Right ventricle myocardium superior (tissue), 1 donor: ENCODE data around the gene LAYN. TPM values are rescaled to one million over a fixed set of nuclear protein-coding genes. Genes with fewer than 3 reads are reported as not detected.
A peak's percentile ranks its signal among the peaks of the same experiment; 100 is the strongest.

Experiments used
- ATAC-seq: fragments of 200-7000 bp; cut with Tn5 transposase; one replicate; pipeline ENCODE4 v1.9.1; 2020; ENCODE audit warnings: mild to moderate bottlenecking; ENCODE audit not compliant: poor library complexity
- DNase-seq: peaks from one replicate; pipeline ENCODE4 v3.0.0-alpha.2; 2020
- intact Hi-C: fragments of 100-400 bp; cut with DNase I; formaldehyde crosslinking; loops from one replicate; pipeline ENCODE4 v1.11.2; 2022
- long read RNA-seq: library from polyadenylated mRNA; unstranded; transcript quantifications from one replicate; pipeline ENCODE4 v2.0.0, GENCODE V29; 2021
- total RNA-seq: library from RNA; stranded (reverse); fragmentation: NEBNext Ultra II Directional; extraction: Animal tissue kit (Norgen Biotek cat#: 25700); gene quantifications from one replicate; pipeline ENCODE4 v1.2.1, GENCODE V29; 2021
- donor health status: DM: no; HTN: yes; CAD: no; lungs with severe emphysema.

LAYN gene, protein sequence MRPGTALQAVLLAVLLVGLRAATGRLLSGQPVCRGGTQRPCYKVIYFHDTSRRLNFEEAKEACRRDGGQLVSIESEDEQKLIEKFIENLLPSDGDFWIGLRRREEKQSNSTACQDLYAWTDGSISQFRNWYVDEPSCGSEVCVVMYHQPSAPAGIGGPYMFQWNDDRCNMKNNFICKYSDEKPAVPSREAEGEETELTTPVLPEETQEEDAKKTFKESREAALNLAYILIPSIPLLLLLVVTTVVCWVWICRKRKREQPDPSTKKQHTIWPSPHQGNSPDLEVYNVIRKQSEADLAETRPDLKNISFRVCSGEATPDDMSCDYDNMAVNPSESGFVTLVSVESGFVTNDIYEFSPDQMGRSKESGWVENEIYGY
- total RNA-seq = 3.0 TPM
- long read RNA-seq, transcript LAYN-201 (7 exons, 2,066 nt) = major isoform, 7 of 10 reads
- long read RNA-seq, partial matches to known transcripts = 0 of 10 reads
- long read RNA-seq, other reads (novel, unspliced or antisense) = 2 of 10 reads

DNA sequence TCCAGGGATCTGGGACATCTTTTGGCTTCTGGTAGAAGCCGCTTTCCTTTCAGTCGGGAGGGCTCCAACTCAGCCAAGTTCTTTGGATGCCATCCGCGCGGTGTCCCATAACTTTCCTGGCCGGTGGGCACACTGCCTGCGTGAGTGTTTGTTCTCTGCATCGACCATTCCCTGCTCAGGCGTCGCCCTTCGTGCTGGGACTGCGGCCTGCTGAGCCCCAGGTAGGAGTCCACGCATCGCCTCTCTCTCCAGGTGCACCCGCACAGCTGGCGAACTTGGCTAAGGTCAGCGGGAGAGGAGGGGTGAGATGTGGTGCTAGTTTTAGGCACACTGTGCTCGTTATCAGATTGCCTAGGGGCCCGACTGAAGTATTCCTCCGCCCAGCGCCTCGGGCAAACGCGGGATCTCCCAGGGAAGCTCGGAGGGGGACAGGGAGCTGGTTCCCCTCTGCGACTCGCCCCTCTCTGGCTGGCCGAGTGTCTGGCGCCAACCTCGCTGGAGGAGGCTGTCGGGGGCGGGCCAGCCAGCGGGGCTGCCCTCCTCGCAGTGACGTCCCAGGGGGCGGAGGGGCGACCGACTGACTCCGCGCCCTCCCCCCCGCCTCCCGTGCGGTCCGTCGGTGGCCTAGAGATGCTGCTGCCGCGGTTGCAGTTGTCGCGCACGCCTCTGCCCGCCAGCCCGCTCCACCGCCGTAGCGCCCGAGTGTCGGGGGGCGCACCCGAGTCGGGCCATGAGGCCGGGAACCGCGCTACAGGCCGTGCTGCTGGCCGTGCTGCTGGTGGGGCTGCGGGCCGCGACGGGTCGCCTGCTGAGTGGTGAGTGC lies at the start of gene LAYN:
TSS of gene LAYN (plus strand) at position 607 of the 823 bp plus-strand sequence. CDS start at position 731, 124 bp downstream.
- ATAC-seq (peak; percentile 52), DNase-seq (peak; percentile 64)
- intact Hi-C loops = no loop called here

- DNase-seq (no peak), ATAC-seq (no peak)
- intact Hi-C loops = no loop called here
Observed at GRCh38 chr11:111494040-111494439, 46.5 kb upstream of the LAYN start.

GRCh38 chr11:111499483-111499882 lies 41.0 kb upstream of the LAYN start:
- DNase-seq (no peak), ATAC-seq (no peak)
- intact Hi-C loops = no loop called here

GRCh38 chr11:111500481-111500880 lies 40.0 kb upstream of the LAYN start:
- ATAC-seq = no peak
- intact Hi-C loops = no loop called here
- DNase-seq = no peak

- DNase-seq (no peak), ATAC-seq (no peak)
- intact Hi-C loops = no loop called here
Observed at GRCh38 chr11:111502611-111503010, 37.9 kb upstream of the LAYN start.

DNA sequence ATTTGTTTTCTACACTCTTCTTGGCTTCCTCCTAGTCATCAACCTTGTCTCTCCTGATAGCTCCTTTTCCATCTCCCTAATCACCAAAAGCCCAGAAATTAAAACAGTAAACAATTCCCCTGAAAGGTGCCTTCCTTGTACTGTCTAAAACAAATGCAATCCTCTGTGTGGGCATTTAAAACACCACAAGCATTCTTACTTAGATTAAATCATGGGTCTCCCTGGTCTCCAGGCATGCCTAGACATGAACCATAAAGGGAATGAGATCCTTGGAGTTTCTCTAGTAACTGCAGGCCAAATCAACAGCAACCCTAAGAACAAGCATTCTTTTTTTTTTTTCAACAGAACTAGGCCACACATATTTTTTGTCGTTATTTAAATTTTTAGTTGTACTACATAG lies 30.2 kb upstream of the LAYN start:
- no peak for ATAC-seq

DNA sequence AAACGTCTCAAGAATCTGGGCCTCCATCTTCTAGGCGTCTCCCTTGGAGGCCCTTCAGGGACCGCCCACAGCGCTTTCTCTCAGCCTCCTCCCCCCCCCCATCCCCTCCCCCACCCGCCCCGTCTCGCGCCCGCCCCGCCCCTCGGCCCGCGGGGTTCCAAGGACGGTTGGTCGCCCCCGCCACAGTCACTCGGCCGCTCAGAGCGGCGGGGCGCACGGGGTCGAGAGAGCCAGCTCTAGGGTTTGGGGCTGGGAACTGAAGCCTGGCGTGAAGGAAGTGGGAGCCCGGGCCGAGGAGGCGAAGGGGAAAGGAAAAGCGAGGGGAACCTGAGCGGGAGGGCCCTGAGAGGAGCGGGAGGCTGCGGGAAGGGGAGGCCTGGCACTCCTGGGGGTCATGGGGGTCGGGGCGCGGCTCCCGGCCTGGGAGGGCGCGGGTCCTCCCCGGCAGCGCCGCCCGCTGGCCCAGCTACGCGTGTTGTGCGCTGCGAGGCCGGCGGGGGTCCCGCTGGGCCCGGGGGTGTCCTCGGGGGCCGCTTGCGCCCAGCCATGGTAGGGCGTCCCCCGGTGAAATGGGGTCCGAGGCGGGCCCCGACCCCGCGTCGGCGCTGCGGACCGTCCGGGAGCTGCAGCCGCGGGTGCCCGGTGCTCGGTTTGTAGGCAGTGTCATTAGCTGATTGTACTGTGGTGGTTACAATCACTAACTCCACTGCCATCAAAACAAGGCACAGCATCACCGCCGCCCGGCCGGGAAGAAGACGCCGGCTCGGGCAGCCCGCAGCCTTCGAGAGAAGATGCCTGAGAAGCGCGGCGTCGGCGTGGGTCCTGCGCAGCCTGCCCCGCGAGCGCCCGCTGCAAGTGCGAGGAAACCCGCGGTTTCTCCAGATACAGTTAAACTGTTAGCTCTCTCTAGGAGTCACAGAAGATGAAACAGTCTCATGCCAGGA lies 28.0 kb upstream of the LAYN start, which contains the start of gene BTG4:
TSS of gene BTG4 (minus strand) at position 91 of the 944 bp plus-strand sequence. CDS start 13,610 bp downstream, outside the sequence.
- ATAC-seq = peak; percentile 34
- intact Hi-C loops = no loop called here
- DNase-seq = no peak

More for the DNA sequence above, 30.2 kb upstream of the LAYN start:
- intact Hi-C loops = no loop called here
- DNase-seq = no peak

DNA sequence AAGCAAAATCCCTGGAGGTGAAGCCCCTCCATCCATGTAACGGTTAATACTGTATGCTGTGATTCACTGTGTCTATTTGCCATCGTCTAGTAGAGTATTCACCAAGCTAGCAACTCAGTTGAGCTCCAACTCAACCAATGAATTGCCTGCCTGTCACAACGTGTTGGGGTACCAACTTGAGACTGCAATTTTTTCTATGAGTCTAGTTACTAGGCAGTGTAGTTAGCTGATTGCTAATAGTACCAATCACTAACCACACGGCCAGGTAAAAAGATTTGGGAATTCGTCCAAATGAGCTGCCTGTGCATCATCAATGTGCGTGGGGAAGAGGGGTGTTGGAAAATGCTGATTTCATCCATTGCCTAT lies 27.3 kb upstream of the LAYN start:
- no peak for ATAC-seq
- intact Hi-C loops = no loop called here
- no peak for DNase-seq

DNA sequence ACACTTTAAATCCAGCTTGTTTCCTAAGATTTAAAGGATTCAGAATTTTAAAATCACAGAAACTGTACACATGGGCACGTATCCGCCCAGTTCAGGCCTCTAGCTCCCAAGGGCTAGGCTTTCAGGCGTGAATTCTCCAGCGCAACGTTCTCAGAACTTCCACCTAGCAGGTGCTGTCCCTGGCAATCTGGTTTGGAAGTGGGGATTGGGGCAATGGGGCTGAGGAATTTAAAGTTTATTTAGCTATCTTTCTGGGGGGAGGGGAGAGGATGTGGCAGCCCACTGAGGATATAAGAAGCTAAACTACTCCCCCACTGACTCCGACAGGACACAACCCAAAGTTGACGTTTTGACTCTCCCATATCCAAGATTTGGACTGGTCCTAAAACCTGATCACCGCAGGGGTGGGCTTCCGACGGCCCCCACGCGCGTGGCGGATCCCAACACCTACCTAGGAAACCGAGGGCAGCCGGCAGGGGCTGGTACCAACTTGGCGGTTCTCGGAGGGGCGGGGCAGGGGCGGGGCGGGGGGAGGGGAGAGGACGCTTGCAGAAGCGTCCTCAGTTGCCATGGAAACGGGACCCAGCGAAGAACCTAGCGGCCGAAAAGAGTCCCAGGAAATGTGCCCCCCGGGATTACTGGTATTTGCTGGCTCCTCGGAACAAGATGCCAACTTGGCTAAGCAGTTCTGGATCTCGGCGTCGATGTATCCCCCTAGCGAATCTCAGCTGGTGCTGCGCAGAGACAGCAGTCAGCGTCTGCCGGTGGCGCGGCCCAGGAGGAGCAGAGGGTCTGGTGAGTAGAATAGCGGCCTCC lies 26.1 kb upstream of the LAYN start, which contains the start of gene HOATZ:
TSS of gene HOATZ (plus strand) at position 563 of the 816 bp plus-strand sequence. CDS start at position 570, 7 bp downstream.
- no peak for ATAC-seq
- DNase-seq = no peak
- intact Hi-C loops = no loop called here

GRCh38 chr11:111515591-111515990 lies 24.9 kb upstream of the LAYN start:
- intact Hi-C loops = no loop called here
- DNase-seq (no peak), ATAC-seq (no peak)

DNA sequence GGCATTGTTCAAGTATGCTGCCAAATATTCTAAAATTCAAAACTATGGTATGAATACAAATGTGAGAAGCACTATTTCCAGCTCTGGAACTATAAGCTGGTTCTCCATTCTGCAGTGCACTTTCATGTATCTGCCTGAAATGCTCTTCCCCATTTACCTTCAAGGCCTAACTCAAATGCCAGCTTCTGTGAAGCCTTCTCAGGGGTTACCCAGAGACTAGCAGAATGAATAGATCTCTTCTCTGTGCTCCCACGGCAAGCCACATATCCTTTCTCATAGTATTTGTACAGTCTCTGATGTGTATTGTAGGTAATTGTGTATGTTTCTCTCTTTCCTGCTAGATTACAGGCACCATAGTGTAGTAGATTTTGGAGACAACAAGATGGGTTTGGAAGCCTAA lies 21.9 kb upstream of the LAYN start:
- intact Hi-C loops = no loop called here
- ATAC-seq = no peak
- no peak for DNase-seq

DNA sequence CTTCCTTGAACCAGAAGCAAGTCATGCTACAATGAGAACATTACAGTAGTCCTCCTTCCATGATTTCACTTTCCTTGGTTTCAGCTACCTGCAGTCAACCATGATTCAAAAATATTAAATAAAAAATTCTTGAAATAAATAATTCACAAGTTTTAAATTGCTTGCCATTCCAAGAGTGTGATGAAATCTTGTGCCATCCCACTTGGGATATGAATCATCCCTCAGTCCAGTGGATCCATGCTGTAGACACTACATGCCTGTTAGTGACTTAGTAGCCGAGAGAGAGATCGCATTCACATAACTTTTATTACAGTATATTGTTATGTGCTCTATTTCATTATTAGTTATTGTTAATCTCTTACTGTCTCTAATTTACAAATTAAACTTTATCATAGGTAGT lies 20.0 kb upstream of the LAYN start:
- no peak for DNase-seq
- intact Hi-C loops = no loop called here
- ATAC-seq = no peak

- intact Hi-C loops = no loop called here
- no peak for ATAC-seq
- DNase-seq = no peak
Observed at GRCh38 chr11:111521135-111521534, 19.4 kb upstream of the LAYN start.

GRCh38 chr11:111522426-111522825 lies 18.1 kb upstream of the LAYN start:
- intact Hi-C loops = no loop called here
- ATAC-seq (no peak), DNase-seq (no peak)

GRCh38 chr11:111523343-111523742 lies 17.2 kb upstream of the LAYN start:
- intact Hi-C loops = no loop called here
- no peak for DNase-seq
- ATAC-seq = no peak

- ATAC-seq (no peak), DNase-seq (no peak)
- intact Hi-C loops = no loop called here
Observed at GRCh38 chr11:111524056-111524455, 16.5 kb upstream of the LAYN start.

DNA sequence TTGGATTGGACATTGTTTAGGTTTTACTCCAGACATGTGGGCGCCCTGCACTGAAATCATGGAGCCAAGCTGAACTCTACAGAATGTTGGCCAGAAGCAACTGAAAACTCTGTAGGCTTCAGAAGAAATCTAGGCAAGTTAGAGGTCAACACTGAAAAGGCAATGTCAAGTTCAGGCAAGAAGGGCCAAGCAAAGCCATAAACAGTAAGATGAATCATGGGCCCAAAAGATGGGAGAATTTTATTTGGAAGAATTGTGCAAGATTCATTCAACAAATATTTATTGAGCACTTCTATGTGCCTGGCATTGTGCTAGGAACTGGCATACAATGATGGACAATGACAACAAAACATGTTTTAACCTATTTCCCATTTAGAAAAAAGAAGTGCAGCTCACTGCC lies 15.1 kb upstream of the LAYN start:
- ATAC-seq = no peak
- intact Hi-C loops = no loop called here
- no peak for DNase-seq

- intact Hi-C loops = no loop called here
- ATAC-seq (no peak), DNase-seq (no peak)
Observed at GRCh38 chr11:111526501-111526900, 14.0 kb upstream of the LAYN start.
